Ectodermal cell (in vitro differentiated cells): Measurements from ENCODE around the gene KCNQ5.

ENCODE experiments used
- H3K27ac ChIP-seq: 2 replicates; pipeline ENCODE4 v1.7.0; 2013; ENCODE audit warnings: mild to moderate bottlenecking, low read depth, low read length; ENCODE audit not compliant: insufficient read depth, poor library complexity, severe bottlenecking
- H3K27me3 ChIP-seq: 2 replicates; pipeline ENCODE4 v1.7.0; 2013; ENCODE audit warnings: mild to moderate bottlenecking, low read length; ENCODE audit not compliant: insufficient read depth, control insufficient read depth, poor library complexity, severe bottlenecking
- H3K36me3 ChIP-seq: one replicate; pipeline ENCODE4 v1.7.0; 2013; ENCODE audit warnings: low read length; ENCODE audit not compliant: control insufficient read depth, insufficient read depth
- H3K4me1 ChIP-seq: one replicate; pipeline ENCODE4 v1.7.0; 2013; ENCODE audit warnings: low read length; ENCODE audit not compliant: control insufficient read depth, insufficient read depth
- H3K4me3 ChIP-seq: 2 replicates; pipeline ENCODE4 v1.7.0; 2013; ENCODE audit warnings: low read depth, low read length, control low read depth; ENCODE audit not compliant: insufficient read depth
- H3K9me3 ChIP-seq: 2 replicates; pipeline ENCODE4 v1.7.0; 2013; ENCODE audit warnings: mild to moderate bottlenecking, low read length, moderate library complexity; ENCODE audit not compliant: control insufficient read depth
- WGBS, 2 experiments: methylation state at CpG; one replicate each; pipeline ENCODE4 v1.1.7; 2013; ENCODE audit warnings: missing lambda C conversion rate in 2 of 2; 5-methylcytosine and 5-hydroxymethylcytosine counted together

The KCNQ5 gene

GRCh38 chr6:72674842-72675241 is 53.0 kb downstream of the KCNQ5 start:
- no peak overlapping the region for H3K4me3 ChIP-seq
- no peak overlapping the region for H3K27ac ChIP-seq
- H3K36me3 ChIP-seq = no peaks in the 10 kb centered on the region
- no peaks in the 10 kb centered on the region for H3K4me1 ChIP-seq
- H3K27me3 ChIP-seq = no peaks in the 10 kb centered on the region
- no peaks in the 10 kb centered on the region for H3K9me3 ChIP-seq
- 100% methylated on average over 1 of the region's 1 CpG for WGBS, 2 experiments

GRCh38 chr6:72675396-72675795 is 53.5 kb downstream of the KCNQ5 start:
- WGBS, 2 experiments = 92 to 97% methylated on average over 1 of the region's 1 CpG
- Histone ChIP-seq H3K9me3 (no peaks in the 10 kb centered on the region), H3K27me3 (no peaks in the 10 kb centered on the region), H3K4me3 (no peak overlapping the region), H3K27ac (no peak overlapping the region), H3K4me1 (no peaks in the 10 kb centered on the region), H3K36me3 (no peaks in the 10 kb centered on the region)

- WGBS, 2 experiments = 86 to 96% methylated on average over 3 of the region's 3 CpGs
- H3K27me3 ChIP-seq = no peaks in the 10 kb centered on the region
- H3K4me3 ChIP-seq = no peak overlapping the region
- no peaks in the 10 kb centered on the region for H3K9me3 ChIP-seq
- H3K27ac ChIP-seq = no peak overlapping the region
- no peaks in the 10 kb centered on the region for H3K4me1 ChIP-seq
- no peaks in the 10 kb centered on the region for H3K36me3 ChIP-seq
These were observed 55.1 kb downstream of the KCNQ5 start for GRCh38 chr6:72676995-72677394.

GRCh38 chr6:72677740-72678139 is 55.9 kb downstream of the KCNQ5 start:
- Histone ChIP-seq H3K36me3 (no peaks in the 10 kb centered on the region), H3K27me3 (no peaks in the 10 kb centered on the region)
- WGBS, 2 experiments = 96 to 100% methylated on average over 1 of the region's 1 CpG

GRCh38 chr6:72683797-72684196 is 61.9 kb downstream of the KCNQ5 start:
- no peak overlapping the region for H3K27ac ChIP-seq
- H3K9me3 ChIP-seq = no peaks in the 10 kb centered on the region
- H3K4me3 ChIP-seq = no peak overlapping the region
- no peaks in the 10 kb centered on the region for H3K4me1 ChIP-seq
- H3K36me3 ChIP-seq = no peaks in the 10 kb centered on the region
- H3K27me3 ChIP-seq = no peaks in the 10 kb centered on the region
- 95 to 98% methylated on average over 3 of the region's 3 CpGs for WGBS, 2 experiments

More at GRCh38 chr6:72677740-72678139, 55.9 kb downstream of the KCNQ5 start:
- Histone ChIP-seq H3K4me1 (no peaks in the 10 kb centered on the region), H3K4me3 (no peak overlapping the region), H3K9me3 (no peaks in the 10 kb centered on the region), H3K27ac (no peak overlapping the region)

- Histone ChIP-seq H3K9me3 (no peaks in the 10 kb centered on the region), H3K4me1 (no peaks in the 10 kb centered on the region), H3K4me3 (no peak overlapping the region), H3K27me3 (no peaks in the 10 kb centered on the region), H3K27ac (no peak overlapping the region), H3K36me3 (no peaks in the 10 kb centered on the region)
- WGBS, 2 experiments = 92% methylated on average over 6 to 7 of the region's 7 CpGs
These were observed 67.5 kb downstream of the KCNQ5 start for GRCh38 chr6:72689107-72689954.

- Histone ChIP-seq H3K4me1 (no peaks in the 10 kb centered on the region), H3K9me3 (no peaks in the 10 kb centered on the region), H3K27me3 (no peaks in the 10 kb centered on the region), H3K27ac (no peak overlapping the region), H3K4me3 (no peak overlapping the region), H3K36me3 (no peaks in the 10 kb centered on the region)
- WGBS, 2 experiments = 87 to 92% methylated on average over 5 of the region's 6 CpGs
These were observed 69.4 kb downstream of the KCNQ5 start for GRCh38 chr6:72691249-72691648.

GRCh38 chr6:72696055-72696454 is 74.2 kb downstream of the KCNQ5 start:
- WGBS, 2 experiments = 100% methylated on average over 2 of the region's 3 CpGs; no CpG with 5 or more reads in 1 of the 2 experiments
- Histone ChIP-seq H3K36me3 (no peaks in the 10 kb centered on the region), H3K27ac (no peak overlapping the region)

GRCh38 chr6:72699159-72699558 is 77.3 kb downstream of the KCNQ5 start:
- WGBS, 2 experiments = 96 to 100% methylated on average over 1 of the region's 1 CpG
- no peak overlapping the region for H3K4me3 ChIP-seq

More at GRCh38 chr6:72696055-72696454, 74.2 kb downstream of the KCNQ5 start:
- H3K4me1 ChIP-seq = no peaks in the 10 kb centered on the region
- no peak overlapping the region for H3K4me3 ChIP-seq
- H3K27me3 ChIP-seq = no peaks in the 10 kb centered on the region
- H3K9me3 ChIP-seq = no peaks in the 10 kb centered on the region

GRCh38 chr6:72702421-72702820 is 80.6 kb downstream of the KCNQ5 start:
- no peak overlapping the region for H3K4me3 ChIP-seq
- H3K9me3 ChIP-seq = no peaks in the 10 kb centered on the region
- WGBS, 2 experiments = 92 to 96% methylated on average over 3 of the region's 3 CpGs
- no peak overlapping the region for H3K27ac ChIP-seq
- no peaks in the 10 kb centered on the region for H3K36me3 ChIP-seq
- no peaks in the 10 kb centered on the region for H3K4me1 ChIP-seq
- H3K27me3 ChIP-seq = no peaks in the 10 kb centered on the region

More at GRCh38 chr6:72699159-72699558, 77.3 kb downstream of the KCNQ5 start:
- no peaks in the 10 kb centered on the region for H3K27me3 ChIP-seq
- H3K36me3 ChIP-seq = no peaks in the 10 kb centered on the region
- H3K9me3 ChIP-seq = no peaks in the 10 kb centered on the region
- H3K4me1 ChIP-seq = no peaks in the 10 kb centered on the region
- no peak overlapping the region for H3K27ac ChIP-seq
